GM12864 (cell line): ENCODE results near the gene ZNF501.

Experiments used
- DNase-seq: peaks from one replicate; pipeline ENCODE4 v3.0.0-alpha.2; 2011; ENCODE audit warnings: low read depth
- H3K4me3 ChIP-seq: 2 replicates; pipeline ENCODE4 v1.5.1; 2011; ENCODE audit warnings: mild to moderate bottlenecking, low read depth, low read length, control low read depth
- CTCF ChIP-seq: IDR thresholded peaks from 2 replicates; pipeline ENCODE4 v1.5.1; 2011; ENCODE audit warnings: low read depth, mild to moderate bottlenecking, moderate library complexity, low read length, control low read depth, inconsistent platforms; ENCODE audit errors: missing control alignments

The ZNF501 gene

GRCh38 chr3:44729384-44729910 lies at the start of gene ZNF501:
Gene ZNF501, plus strand, starts transcription at chr3:44729635. Its CDS starts 4,787 bp downstream, at chr3:44734422.
- peak within 1 kb of the TSS; percentile 51 for H3K4me3 ChIP-seq
- DNase-seq = peak; percentile 53
- TF ChIP-seq CTCF = no peak

- H3K4me3 ChIP-seq = no peak overlapping the region
- no peak for DNase-seq
- no peak for TF ChIP-seq CTCF
Observed at GRCh38 chr3:44680921-44681455, 48.4 kb upstream of the ZNF501 start.

GRCh38 chr3:44682182-44682896 lies 47.1 kb upstream of the ZNF501 start:
- no peak overlapping the region for H3K4me3 ChIP-seq
- no peak for TF ChIP-seq CTCF
- no peak for DNase-seq

- DNase-seq = peak; percentile 49
- no peak for TF ChIP-seq CTCF
- H3K4me3 ChIP-seq = peak overlapping the region; percentile 63
Observed at GRCh38 chr3:44685128-44685800, 44.2 kb upstream of the ZNF501 start.

- TF ChIP-seq CTCF = no peak
- H3K4me3 ChIP-seq = no peak overlapping the region
- no peak for DNase-seq
Observed at GRCh38 chr3:44687898-44688297, 41.5 kb upstream of the ZNF501 start.

GRCh38 chr3:44712455-44713075 lies 16.9 kb upstream of the ZNF501 start, which contains the start of gene ZNF502:
Gene ZNF502, plus strand, starts transcription at chr3:44712660. Its CDS starts 7,602 bp downstream, at chr3:44720262.
- DNase-seq = no peak
- H3K4me3 ChIP-seq = no peak within 1 kb of the TSS; the same call in 1 of the 2 replicates
- no peak for TF ChIP-seq CTCF
